NOMO-1 treated with dmso at 0.1 percent for 144 hours (cell line): ENCODE data around the gene NFYC.
"Not testable (repeated sequence)": the region's sequence is repeated elsewhere in the genome, so short reads cannot be mapped to it uniquely, and the experiment has no call there.

Source experiments
- DNase-seq: peaks from one replicate; lab custom pipeline; 2025; ENCODE audit not compliant: unreplicated experiment; lab: John Stamatoyannopoulos, UW

NFYC gene

GRCh38 chr1:40664791-40665190 lies 26.7 kb upstream of the NFYC start:
- no peak for DNase-seq

DNA sequence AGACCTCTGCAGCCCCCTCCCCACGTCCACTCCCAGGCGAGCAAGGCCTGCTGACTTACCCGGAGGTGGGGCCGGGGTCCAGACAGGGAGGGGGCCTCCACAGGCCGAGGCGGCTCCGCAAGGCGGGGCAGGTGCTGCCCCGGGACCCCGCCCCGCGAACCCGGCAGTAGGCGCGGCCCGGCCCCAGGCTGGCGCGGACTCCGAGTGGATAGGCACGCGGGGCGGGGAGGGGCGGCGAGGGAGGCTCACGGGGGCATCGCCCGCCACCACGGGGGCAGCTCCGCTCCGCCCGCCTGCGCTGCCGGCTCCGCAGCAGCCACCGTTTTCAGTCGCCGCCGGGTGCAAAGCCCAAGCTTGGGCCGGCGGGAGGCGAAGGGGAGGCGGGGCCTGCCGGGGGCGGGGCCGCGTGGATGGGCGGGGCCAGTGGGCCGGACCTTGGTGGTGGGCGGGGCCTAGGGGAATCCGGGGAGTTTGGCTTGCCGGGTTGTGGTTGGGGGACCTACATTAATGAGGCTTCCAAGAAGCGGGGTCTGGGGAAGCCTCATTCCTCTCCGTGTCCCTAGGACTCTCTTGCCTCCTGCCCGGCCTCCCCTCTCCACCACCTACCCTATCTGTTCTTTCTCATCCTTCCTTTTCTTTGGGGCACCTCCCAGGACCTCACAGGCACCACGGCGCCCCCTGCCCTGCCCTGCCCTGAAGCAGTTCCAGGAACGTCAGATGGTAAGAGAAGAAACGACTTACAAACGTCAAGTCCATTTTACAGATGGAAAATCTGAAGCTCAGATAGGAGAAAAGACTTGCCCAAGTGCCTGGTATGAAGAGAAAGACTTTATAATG lies 26.0 kb upstream of the NFYC start, which contains the start of gene RIMS3:
Gene RIMS3 (minus strand): TSS at position 348 of the 837 bp plus-strand sequence. CDS start 23,757 bp downstream, outside the sequence.
- DNase-seq, result peak; percentile 62

GRCh38 chr1:40668769-40669525 lies 22.6 kb upstream of the NFYC start:
- peak; percentile 43 for DNase-seq

DNA sequence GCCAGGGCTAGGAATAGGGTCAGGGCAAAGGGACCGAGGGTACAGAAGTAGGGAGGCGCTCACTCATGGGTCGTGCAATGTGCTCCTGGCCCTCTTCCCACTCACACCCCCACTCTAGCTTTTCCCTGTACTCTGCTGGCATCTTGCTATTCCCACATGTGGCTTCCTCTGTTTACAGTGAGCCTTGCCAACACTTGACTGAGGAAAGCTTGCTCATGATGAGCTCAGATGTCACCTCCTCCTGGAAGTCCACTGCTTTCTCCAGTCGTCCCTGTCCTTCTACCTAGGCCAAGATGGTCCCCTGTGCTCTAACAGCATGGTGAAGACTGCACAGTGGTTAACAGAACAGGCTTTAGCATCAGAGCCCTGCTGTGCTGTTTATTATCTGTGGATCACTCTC lies 18.1 kb upstream of the NFYC start:
- DNase-seq, result no peak

DNA sequence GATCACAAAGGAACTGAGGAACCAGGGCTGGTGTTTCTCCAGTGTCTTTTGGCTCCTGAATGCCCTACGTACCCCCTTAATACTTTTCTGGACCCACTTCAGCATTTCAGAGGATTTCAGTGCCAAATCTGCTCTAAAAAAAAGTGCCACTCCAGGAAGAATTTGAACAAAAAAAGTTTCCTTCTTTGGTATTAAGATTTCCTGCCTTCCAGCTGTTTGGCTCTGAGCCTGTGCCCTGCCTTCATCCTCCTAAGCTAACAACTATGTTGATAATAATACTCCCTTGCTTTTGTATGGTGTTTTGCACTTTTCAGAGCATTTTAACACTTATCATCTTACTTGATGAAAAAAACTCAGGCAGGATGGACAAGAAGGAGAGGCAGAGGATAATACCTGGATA lies 15.0 kb upstream of the NFYC start:
- no peak for DNase-seq

GRCh38 chr1:40679165-40679953 lies 12.1 kb upstream of the NFYC start:
- no peak for DNase-seq

DNA sequence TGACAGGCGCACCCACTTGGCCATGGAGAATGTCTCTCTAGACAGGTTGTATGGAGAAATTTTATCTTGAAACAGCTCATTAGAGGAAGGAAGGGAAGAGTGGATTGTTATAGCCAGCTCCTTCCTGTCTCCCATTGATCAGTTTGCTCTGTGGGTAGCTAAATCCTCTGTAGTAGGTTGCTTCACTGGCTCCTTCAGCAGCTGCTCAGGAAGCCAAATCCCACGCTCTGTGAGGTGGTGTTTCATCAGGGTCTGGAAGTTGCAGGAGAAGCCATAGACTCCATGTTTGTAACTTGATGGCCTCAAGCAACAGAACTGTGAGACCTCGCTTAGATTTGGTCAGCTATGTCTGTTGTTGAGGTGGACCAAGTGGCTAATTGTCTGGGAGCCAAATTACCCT lies 6.8 kb upstream of the NFYC start:
- DNase-seq, result no peak

DNA sequence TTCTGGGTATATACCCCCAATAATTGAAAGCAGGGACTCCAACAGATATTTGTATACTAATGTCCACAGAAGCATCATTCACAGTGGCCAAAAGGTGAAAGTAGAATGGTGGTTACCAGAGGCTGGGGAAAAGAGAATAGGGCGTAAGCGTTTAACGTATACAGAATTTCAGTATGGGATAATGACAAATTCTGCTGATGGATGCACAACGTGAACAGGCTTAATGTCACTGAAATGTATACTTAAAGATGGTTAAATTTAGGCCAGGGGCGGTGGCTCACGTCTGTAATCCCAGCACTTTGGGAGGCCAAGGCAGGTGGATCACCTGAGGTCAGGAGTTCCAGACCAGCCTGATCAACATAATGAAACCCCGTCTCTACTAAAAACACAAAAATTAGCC lies 4.4 kb upstream of the NFYC start:
- DNase-seq, result no peak

DNA sequence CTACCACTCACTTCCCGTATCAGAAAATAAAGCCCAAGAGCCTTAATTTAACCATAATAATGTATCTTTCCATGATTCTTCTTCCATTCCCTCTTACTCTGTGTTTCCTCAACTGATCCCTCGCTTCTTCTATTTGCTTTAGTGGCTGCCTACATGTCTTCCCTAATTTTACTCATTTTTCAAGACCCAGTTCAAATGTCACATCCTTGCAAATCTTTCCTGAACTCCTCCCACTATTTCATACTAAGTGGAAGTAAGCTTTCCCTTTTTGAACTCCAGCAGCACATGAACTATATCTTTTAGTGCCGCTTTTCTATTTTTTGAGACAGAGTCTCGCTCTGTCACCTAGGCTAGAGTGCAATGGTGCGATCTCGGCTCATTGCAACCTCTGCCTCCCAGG lies 3.8 kb upstream of the NFYC start:
- no peak for DNase-seq

DNA sequence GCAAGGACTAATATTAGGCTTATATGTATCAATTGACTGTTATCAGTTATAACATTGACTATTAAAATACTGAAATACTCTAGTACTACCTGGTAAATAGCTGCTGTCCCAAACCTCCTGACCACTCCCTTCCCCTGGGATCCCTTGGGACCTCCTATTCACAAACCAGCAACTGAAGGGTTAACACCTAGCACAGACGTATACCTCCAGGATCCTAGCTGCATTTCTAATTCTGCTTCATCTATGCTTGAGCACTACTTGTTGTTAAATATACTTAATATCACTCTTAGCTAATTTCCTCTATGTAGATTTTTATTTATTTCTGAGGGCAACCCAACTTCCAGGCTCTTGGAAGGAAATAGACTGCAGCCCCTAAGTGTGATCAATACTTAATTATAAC lies 1.8 kb upstream of the NFYC start:
- DNase-seq, result no peak

- DNase-seq, result no peak
Observed at GRCh38 chr1:40690771-40691537, 550 bp upstream of the NFYC start.

- no peak for DNase-seq
Observed at GRCh38 chr1:40692429-40692895, 958 bp downstream of the NFYC start.

DNA sequence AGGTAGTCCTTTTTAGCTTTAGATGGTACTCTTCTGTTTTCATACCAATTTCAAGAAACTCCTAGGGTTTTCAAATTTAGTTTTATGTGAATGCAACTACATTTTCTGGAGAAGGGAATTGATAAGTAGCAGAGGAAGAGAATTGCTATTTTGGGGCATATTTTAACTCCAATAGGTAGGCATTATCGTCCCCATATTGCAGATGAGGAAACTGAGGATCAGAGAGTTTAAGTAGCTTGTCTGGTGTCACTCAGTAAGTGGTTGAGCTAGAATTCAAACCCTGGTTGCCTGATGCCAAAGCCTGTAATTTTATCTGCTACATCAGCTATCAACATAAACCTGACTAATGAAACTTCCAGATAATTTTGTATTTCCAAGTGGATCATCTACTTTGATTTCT lies 1.9 kb downstream of the NFYC start:
- no peak for DNase-seq

DNA sequence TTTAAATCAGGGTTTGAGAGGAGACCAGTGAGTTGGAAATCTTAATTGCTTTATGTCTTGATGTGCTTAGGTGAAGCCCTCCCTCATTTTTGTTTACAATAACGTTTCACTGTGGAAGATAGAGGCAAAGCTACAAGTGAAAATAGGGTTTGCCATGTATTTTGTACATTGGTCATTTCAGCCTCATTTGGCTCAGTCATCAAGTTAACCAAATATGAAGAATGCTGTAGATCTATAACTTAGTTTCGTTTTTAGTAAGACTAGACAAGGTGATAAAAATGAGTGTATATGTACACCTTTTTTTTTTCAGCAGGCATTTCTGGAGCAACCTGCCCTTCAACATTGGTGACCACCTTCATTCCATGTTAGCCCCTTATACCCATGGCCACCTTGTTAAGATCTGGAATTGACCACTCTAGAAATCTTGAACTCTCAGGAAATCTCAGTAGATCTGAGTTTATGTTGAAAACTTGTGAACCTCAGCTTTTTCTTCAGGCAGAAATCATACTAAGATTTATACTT lies 2.9 kb downstream of the NFYC start:
- no peak for DNase-seq

DNA sequence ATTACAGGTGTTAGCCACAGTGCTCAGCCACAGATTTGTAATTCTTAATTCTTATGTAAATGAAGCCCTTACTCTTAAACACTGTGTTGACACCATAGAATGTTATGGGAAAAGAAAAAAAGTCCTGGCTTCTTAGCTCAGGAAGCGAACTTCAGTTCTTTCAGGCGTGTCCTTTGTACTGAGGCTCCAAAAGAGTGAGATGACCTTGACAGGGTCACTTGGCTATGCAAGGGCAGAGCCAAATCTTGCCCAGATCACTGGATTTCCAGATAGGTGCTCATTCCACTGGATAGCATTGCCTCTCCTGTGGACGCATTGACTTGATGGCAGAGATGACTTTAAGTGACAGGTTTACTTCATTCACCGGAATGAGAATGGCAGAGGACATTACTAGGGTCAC lies 4.8 kb downstream of the NFYC start:
- DNase-seq, result no peak

DNA sequence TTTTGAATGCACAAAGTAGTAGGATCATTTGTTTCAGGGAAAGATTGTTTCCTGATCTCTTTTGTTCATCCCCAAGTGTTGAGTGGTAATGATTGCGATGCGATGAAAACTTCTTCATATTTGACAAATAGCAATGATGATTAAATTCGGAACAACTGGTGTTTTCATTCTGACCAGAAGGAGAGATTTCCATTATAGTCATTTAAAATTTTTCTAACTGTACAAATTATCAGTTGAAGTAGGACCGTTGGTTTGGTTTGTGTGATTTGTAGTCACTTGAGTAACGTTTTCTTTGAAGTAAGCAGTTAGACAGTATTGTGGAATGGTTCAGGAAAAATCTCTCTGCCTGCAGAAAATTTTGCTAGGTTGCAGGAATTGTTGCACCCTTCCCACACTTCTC lies 5.9 kb downstream of the NFYC start:
- DNase-seq, result no peak

GRCh38 chr1:40699787-40700186 lies 8.3 kb downstream of the NFYC start:
- no peak for DNase-seq

DNA sequence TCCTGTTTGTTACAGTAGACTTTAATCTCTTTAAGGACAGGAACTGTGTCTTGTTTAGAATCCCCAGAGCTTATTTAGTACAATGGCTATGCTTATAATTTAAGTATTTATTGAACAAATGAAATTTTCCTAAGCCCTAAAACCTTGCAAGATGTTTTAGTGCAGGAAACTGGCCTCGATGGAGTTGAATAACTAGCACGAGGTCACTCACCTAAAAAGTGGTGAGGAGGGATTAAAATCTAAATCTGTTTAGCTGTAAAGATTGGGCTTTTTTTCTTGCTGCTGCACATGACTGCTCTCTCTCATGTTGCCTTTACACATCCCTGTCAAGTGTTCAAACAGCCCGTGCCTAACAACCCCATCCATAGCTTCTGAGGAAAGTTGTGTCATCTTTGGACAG lies 10.2 kb downstream of the NFYC start:
- no peak for DNase-seq

- DNase-seq, result not testable (repeated sequence)
Observed at GRCh38 chr1:40702810-40703209, 11.3 kb downstream of the NFYC start.

DNA sequence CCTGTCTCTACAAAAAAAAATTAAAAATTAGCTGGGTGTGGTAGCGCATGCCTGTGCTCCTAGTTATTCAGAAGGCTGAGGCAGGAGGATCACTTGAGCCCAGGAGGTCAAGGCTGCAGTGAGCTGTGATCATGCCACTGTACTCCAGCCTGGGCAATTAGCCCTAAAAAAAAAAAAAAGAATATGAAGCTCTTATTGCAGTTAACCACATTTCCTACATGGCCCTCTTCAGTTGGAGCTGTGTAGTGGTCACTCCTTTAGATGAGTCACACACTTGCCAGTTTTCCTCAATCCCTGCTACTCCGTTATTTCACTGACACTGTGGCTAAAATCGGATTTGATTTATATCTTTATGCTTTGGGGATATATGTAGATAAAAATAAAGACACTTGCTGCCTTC lies 11.8 kb downstream of the NFYC start:
- DNase-seq, result no peak
